ENCODE measurements around the gene KCNJ8.

DNA sequence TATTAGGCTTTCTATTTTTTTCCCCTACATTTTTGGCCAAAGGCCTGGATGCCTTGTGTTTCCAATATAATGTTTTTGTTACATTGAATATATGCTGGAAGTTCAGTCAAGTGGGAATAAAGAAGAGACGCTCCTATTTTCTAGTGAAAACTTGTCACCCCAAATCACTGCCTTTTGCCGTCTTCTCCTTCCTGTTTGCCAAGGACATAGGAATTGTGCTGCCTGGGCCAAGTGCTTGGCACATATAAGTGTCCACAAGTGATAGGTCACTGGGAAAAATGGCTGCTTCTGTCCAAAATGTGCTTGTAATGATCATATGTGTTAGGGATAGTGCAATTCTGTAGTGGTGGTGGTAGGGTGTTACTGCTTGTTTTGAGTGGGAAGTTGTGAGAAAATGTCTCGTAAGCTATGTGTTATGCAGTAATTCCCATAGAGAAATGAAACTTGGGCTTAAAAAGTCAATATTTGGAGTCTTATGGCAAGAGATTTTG lies 11.6 kb upstream of the KCNJ8 start:
- TF ChIP-seq, protein P1, sequence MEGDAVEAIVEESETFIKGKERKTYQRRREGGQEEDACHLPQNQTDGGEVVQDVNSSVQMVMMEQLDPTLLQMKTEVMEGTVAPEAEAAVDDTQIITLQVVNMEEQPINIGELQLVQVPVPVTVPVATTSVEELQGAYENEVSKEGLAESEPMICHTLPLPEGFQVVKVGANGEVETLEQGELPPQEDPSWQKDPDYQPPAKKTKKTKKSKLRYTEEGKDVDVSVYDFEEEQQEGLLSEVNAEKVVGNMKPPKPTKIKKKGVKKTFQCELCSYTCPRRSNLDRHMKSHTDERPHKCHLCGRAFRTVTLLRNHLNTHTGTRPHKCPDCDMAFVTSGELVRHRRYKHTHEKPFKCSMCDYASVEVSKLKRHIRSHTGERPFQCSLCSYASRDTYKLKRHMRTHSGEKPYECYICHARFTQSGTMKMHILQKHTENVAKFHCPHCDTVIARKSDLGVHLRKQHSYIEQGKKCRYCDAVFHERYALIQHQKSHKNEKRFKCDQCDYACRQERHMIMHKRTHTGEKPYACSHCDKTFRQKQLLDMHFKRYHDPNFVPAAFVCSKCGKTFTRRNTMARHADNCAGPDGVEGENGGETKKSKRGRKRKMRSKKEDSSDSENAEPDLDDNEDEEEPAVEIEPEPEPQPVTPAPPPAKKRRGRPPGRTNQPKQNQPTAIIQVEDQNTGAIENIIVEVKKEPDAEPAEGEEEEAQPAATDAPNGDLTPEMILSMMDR (IDR thresholded peaks at IDR 0.05): no peak
- TF ChIP-seq POLR2A (IDR thresholded peaks at IDR 0.05; ENCODE audit: low read depth) (no peak), EP300 (IDR thresholded peaks at IDR 0.05) (no peak), POLR2AphosphoS5 (IDR thresholded peaks at IDR 0.05) (no peak)

Data from esophagus muscularis mucosa (tissue), 4 donors.